Colonic mucosa (tissue), 4 donors: Measurements from ENCODE around the gene SUSD4. TPM values are rescaled to one million over a fixed set of nuclear protein-coding genes. Genes with fewer than 3 reads are reported as not detected.

ENCODE experiments used
- DNase-seq: peaks from one replicate; pipeline ENCODE4 v3.0.0-alpha.2; 2020
- H3K27ac ChIP-seq: fragments of 200-600 bp; one replicate; pipeline ENCODE4 v1.8.0; 2021
- H3K27me3 ChIP-seq: fragments of 200-600 bp; one replicate; pipeline ENCODE4 v1.8.0; 2021
- H3K36me3 ChIP-seq: fragments of 200-600 bp; one replicate; pipeline ENCODE4 v1.8.0; 2021
- H3K4me1 ChIP-seq: fragments of 200-600 bp; one replicate; pipeline ENCODE4 v1.8.0; 2021; ENCODE audit warnings: mild to moderate bottlenecking
- H3K4me3 ChIP-seq: fragments of 200-600 bp; one replicate; pipeline ENCODE4 v1.8.0; 2021
- H3K9ac ChIP-seq, 2 donors: one replicate each; pipeline ENCODE4 v1.7.0; 2013; ENCODE audit warnings: control low read depth in 2 of 2, low read depth in 2 of 2, low read length in 2 of 2
- H3K9me3 ChIP-seq: fragments of 200-600 bp; one replicate; pipeline ENCODE4 v1.8.0; 2021
- CTCF ChIP-seq: fragments of 200-600 bp; IDR thresholded peaks from one replicate; pipeline ENCODE4 v1.8.0; 2022; ENCODE audit warnings: antibody characterized with exemption, mild to moderate bottlenecking
- intact Hi-C: fragments of 100-400 bp; cut with DNase I; formaldehyde crosslinking; loops from one replicate; pipeline ENCODE4 v1.14.1; 2022
- total RNA-seq, 2 donors: library from RNA; stranded (reverse); fragmentation: NEBNext Ultra II Directional in 1 of 2; extraction: Animal tissue kit (Norgen Biotek cat#: 25700) in 1 of 2; gene quantifications; one replicate each; pipeline ENCODE4 v1.2.1, GENCODE V29; 2021
- donor health status: healthy.
- donor health status: DM: no; HTN: no; CAD: no.
- donor health status: DM: no; HTN: no; CAD: no.

Gene SUSD4
- total RNA-seq, 2 donors from 2014 or later, result 0.15 to 0.37 TPM

- no peak overlapping the region for H3K27ac ChIP-seq
- no peak for DNase-seq
- no peak overlapping the region for H3K9ac ChIP-seq
- TF ChIP-seq CTCF, result no peak
- no peaks in the 10 kb centered on the region for H3K9me3 ChIP-seq
- H3K4me1 ChIP-seq, result no peaks in the 10 kb centered on the region
- intact Hi-C loops, result no loop called here
- no peaks in the 10 kb centered on the region for H3K36me3 ChIP-seq
- H3K4me3 ChIP-seq, result no peak overlapping the region
- no peaks in the 10 kb centered on the region for H3K27me3 ChIP-seq
These were observed 97.3 kb downstream of the SUSD4 start for GRCh38 chr1:223266632-223267172.

- H3K9me3 ChIP-seq, result no peaks in the 10 kb centered on the region
- TF ChIP-seq CTCF, result no peak
- H3K27ac ChIP-seq, result no peak overlapping the region
- intact Hi-C loops, result no loop called here
- no peak for DNase-seq
- no peaks in the 10 kb centered on the region for H3K27me3 ChIP-seq
- no peak overlapping the region for H3K4me3 ChIP-seq
- no peaks in the 10 kb centered on the region for H3K36me3 ChIP-seq
- no peaks in the 10 kb centered on the region for H3K4me1 ChIP-seq
- no peak overlapping the region for H3K9ac ChIP-seq
These were observed 98.7 kb downstream of the SUSD4 start for GRCh38 chr1:223264983-223265908.

GRCh38 chr1:223264529-223264928, 99.4 kb downstream of the SUSD4 start:
- Histone ChIP-seq H3K27me3 (no peaks in the 10 kb centered on the region), H3K4me3 (no peak overlapping the region), H3K4me1 (no peaks in the 10 kb centered on the region), H3K36me3 (no peaks in the 10 kb centered on the region), H3K27ac (no peak overlapping the region), H3K9me3 (no peaks in the 10 kb centered on the region), H3K9ac (no peak overlapping the region)
- TF ChIP-seq CTCF, result no peak
- DNase-seq, result no peak
- intact Hi-C loops, result no loop called here

GRCh38 chr1:223261914-223262313, 102.1 kb downstream of the SUSD4 start:
- intact Hi-C loops, result no loop called here
- no peaks in the 10 kb centered on the region for H3K4me1 ChIP-seq
- TF ChIP-seq CTCF, result no peak
- no peaks in the 10 kb centered on the region for H3K9me3 ChIP-seq
- H3K27ac ChIP-seq, result no peak overlapping the region
- no peaks in the 10 kb centered on the region for H3K27me3 ChIP-seq
- H3K4me3 ChIP-seq, result no peak overlapping the region
- no peaks in the 10 kb centered on the region for H3K36me3 ChIP-seq
- no peak for DNase-seq
- no peak overlapping the region for H3K9ac ChIP-seq

- no peaks in the 10 kb centered on the region for H3K4me1 ChIP-seq
- no peak for DNase-seq
- H3K27ac ChIP-seq, result no peak overlapping the region
- intact Hi-C loops, result no loop called here
- H3K27me3 ChIP-seq, result no peaks in the 10 kb centered on the region
- H3K9ac ChIP-seq, result no peak overlapping the region
- H3K36me3 ChIP-seq, result no peaks in the 10 kb centered on the region
- TF ChIP-seq CTCF, result no peak
- no peak overlapping the region for H3K4me3 ChIP-seq
- H3K9me3 ChIP-seq, result no peaks in the 10 kb centered on the region
These were observed 103.3 kb downstream of the SUSD4 start for GRCh38 chr1:223260712-223261111.
